ENCODE data around the gene ISG20.

ISG20 gene

GRCh38 chr15:88613074-88613944, 25.5 kb upstream of the ISG20 start:
- TF ChIP-seq, protein P1, sequence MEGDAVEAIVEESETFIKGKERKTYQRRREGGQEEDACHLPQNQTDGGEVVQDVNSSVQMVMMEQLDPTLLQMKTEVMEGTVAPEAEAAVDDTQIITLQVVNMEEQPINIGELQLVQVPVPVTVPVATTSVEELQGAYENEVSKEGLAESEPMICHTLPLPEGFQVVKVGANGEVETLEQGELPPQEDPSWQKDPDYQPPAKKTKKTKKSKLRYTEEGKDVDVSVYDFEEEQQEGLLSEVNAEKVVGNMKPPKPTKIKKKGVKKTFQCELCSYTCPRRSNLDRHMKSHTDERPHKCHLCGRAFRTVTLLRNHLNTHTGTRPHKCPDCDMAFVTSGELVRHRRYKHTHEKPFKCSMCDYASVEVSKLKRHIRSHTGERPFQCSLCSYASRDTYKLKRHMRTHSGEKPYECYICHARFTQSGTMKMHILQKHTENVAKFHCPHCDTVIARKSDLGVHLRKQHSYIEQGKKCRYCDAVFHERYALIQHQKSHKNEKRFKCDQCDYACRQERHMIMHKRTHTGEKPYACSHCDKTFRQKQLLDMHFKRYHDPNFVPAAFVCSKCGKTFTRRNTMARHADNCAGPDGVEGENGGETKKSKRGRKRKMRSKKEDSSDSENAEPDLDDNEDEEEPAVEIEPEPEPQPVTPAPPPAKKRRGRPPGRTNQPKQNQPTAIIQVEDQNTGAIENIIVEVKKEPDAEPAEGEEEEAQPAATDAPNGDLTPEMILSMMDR (IDR thresholded peaks at IDR 0.05; ENCODE audit: low read depth, low read length), result no peak
- DNase-seq (ENCODE audit: extremely low read depth, low read depth), result no peak

DNA sequence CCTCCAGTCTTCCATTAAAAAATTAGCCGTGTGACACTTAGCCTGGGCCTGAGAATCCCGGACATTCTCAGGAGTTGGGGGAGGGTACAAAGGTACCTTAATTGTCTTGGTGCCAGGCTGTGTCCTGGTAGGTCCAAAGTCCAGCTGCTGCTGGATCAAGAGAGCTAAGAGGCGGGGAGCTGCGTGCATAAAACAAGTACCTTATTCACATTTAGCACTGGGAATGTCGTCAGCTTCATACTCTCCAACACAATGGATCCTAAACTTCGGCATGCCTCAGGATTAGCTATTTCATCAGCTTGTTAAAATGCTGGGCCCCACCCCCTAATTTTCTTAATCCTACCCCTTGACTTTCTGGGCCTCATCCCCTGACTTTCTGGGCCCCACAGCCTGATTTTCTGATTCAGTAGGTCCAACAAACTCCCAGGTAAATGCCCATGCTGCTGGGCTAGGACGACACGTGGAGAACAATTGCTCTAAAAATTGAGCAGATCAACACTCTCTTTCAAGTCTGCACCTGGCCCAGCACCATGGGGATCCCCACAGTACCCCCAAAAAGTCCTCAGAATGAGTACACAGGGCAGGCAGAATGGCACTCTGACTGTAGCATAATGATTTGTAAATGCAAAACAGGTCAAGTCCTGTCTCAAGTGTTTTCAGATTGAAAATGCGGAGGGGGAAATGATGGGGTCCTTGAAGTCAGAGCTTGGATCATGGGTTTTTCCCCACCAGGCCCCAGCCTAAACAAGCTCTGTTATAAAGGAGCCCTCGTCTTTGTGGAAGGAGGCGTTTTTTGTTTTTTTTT, 23.3 kb upstream of the ISG20 start:
- TF ChIP-seq, protein P1 (IDR thresholded peaks at IDR 0.05; ENCODE audit: low read depth, low read length), result no peak
- DNase-seq (ENCODE audit: extremely low read depth, low read depth), result no peak

GRCh38 chr15:88616240-88616639, 22.6 kb upstream of the ISG20 start:
- DNase-seq (ENCODE audit: extremely low read depth, low read depth), result no peak
- TF ChIP-seq, protein P1 (IDR thresholded peaks at IDR 0.05; ENCODE audit: low read depth, low read length), result no peak

DNA sequence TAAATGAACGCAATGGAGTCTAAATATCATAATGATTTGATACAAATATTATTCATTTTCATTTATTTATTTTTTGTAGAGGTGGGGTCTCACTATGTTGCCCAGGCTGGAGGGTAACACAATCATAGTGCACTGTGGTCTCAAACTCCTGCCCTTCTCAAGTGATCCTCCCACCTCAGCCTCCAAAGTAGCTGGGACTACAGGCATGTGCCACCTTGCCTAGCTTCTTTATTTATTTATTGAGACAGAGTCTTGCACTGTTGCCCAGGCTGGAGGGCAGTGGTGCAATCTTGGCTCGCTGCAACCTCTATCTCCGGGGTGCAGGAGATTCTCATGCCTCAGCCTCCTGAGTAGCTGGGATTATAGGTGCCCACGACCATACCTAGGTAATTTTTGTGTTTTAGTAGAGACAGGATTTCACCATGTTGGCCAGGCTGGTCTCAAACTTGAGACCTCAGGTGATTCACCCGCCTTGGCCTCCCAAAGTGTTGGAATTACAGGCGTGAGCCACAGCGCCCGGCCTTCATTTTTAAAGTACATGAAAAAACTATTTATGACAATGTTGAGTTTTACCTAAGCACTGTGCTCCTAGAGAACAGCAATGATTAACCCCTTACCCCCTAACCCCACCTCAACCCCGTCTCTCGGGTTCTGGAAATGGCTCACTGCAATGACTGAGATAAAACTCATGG, 21.6 kb upstream of the ISG20 start:
- no peak for DNase-seq (ENCODE audit: extremely low read depth, low read depth)
- TF ChIP-seq, protein P1 (IDR thresholded peaks at IDR 0.05; ENCODE audit: low read depth, low read length), result no peak

GRCh38 chr15:88617790-88618189, 21.0 kb upstream of the ISG20 start:
- DNase-seq (ENCODE audit: extremely low read depth, low read depth), result no peak
- TF ChIP-seq, protein P1 (IDR thresholded peaks at IDR 0.05; ENCODE audit: low read depth, low read length), result no peak

DNA sequence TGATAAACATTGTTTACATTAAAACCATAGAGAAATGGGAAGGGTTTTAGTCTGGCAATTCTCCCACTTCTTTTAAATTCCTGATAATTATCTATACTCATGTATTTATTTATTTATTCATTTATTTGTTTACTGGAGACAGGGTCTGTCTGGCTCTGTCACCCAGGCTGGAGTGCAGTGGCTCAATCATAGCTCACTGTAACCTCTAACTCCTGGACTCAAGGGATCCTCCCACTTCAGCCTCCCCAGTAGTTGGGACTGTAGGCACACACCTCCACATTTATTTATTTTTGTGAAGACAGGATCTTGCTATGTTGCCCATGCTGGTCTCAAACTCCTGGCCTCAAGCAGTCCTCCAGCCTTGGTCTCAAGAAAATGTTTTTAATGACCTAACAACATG, 20.1 kb upstream of the ISG20 start:
- TF ChIP-seq, protein P1 (IDR thresholded peaks at IDR 0.05; ENCODE audit: low read depth, low read length), result no peak
- no peak for DNase-seq (ENCODE audit: extremely low read depth, low read depth)
